Neural cell (in vitro differentiated cells): Measurements from ENCODE around the gene KCTD17. TPM values are rescaled to one million over a fixed set of nuclear protein-coding genes. Genes with fewer than 3 reads are reported as not detected.

Experiments used
- H2AFZ ChIP-seq: fragments of 200-600, 300-800 bp; sonication (generic), shearing (Covaris generic); 2 replicates; pipeline ENCODE4 v1.6.0; 2014; ENCODE audit warnings: low read depth, mild to moderate bottlenecking, antibody characterized with exemption, low read length, moderate library complexity
- H3F3A ChIP-seq: fragments of 200-600 bp; shearing (Covaris generic); 2 replicates; pipeline ENCODE4 v1.6.1; 2016; ENCODE audit warnings: mild to moderate bottlenecking, moderate library complexity, mixed read lengths, antibody characterized with exemption, low read length; ENCODE audit not compliant: insufficient read depth, poor library complexity, severe bottlenecking
- H3K27ac ChIP-seq: fragments of 200-600, 300-800 bp; sonication (generic), shearing (Covaris generic); 2 replicates; pipeline ENCODE4 v1.5.1; 2014; ENCODE audit warnings: mild to moderate bottlenecking, low read length, moderate library complexity
- H3K27me3 ChIP-seq: fragments of 300-800, 200-600 bp; sonication (generic), shearing (Covaris generic); 2 replicates; pipeline ENCODE4 v1.6.0; 2014; ENCODE audit warnings: mild to moderate bottlenecking, low read depth, low read length, moderate library complexity; ENCODE audit not compliant: insufficient read depth
- H3K36me3 ChIP-seq: fragments of 300-800, 200-600 bp; sonication (generic), shearing (Covaris generic); 2 replicates; pipeline ENCODE4 v1.5.1; 2014; ENCODE audit warnings: mild to moderate bottlenecking, antibody characterized with exemption, low read length, moderate library complexity; ENCODE audit not compliant: insufficient read depth
- H3K4me2 ChIP-seq: fragments of 300-800, 200-600 bp; sonication (generic), shearing (Covaris generic); 2 replicates; pipeline ENCODE4 v1.6.0; 2014; ENCODE audit warnings: mild to moderate bottlenecking, low read length
- H3K4me3 ChIP-seq: fragments of 300-800, 200-600 bp; sonication (generic), shearing (Covaris generic); 2 replicates; pipeline ENCODE4 v1.5.1; 2014; ENCODE audit warnings: mild to moderate bottlenecking, low read length, moderate library complexity
- H3K79me2 ChIP-seq: fragments of 200-600 bp; shearing (Covaris generic); replicated peaks from 2 replicates; pipeline ENCODE4 v1.6.0; 2014; ENCODE audit warnings: mild to moderate bottlenecking, low read length, moderate library complexity; ENCODE audit not compliant: insufficient read depth
- H3K9ac ChIP-seq: fragments of 300-800, 200-600 bp; sonication (generic), shearing (Covaris generic); 2 replicates; pipeline ENCODE4 v1.6.1; 2016; ENCODE audit warnings: mild to moderate bottlenecking, low read length, mixed read lengths
- H3K9me2 ChIP-seq: fragments of 200-600 bp; shearing (Covaris generic); 2 replicates; pipeline ENCODE4 v1.6.1; 2016; ENCODE audit warnings: mild to moderate bottlenecking, low read length, mixed read lengths; ENCODE audit not compliant: insufficient read depth
- H3K9me3 ChIP-seq: fragments of 200-600, 300-800 bp; sonication (generic), shearing (Covaris generic); 2 replicates; pipeline ENCODE4 v1.6.1; 2016; ENCODE audit warnings: mild to moderate bottlenecking, mixed run types, low read length, moderate library complexity, mixed read lengths
- H4K20me1 ChIP-seq: fragments of 200-600 bp; shearing (Covaris generic); 2 replicates; pipeline ENCODE4 v1.6.1; 2016; ENCODE audit warnings: mild to moderate bottlenecking, mixed run types; ENCODE audit not compliant: insufficient read depth
- EP300 ChIP-seq: fragments of 450-650 bp; conservative IDR thresholded peaks from 2 replicates; pipeline ENCODE4 v1.6.1; 2014; ENCODE audit warnings: antibody characterized with exemption, mild to moderate bottlenecking, moderate library complexity; ENCODE audit not compliant: poor library complexity, severe bottlenecking
- EZH2 ChIP-seq: fragments of 200-600, 300-800 bp; shearing (Covaris generic), sonication (generic); IDR thresholded peaks from 2 replicates; pipeline ENCODE4 v1.6.1; 2014; ENCODE audit warnings: antibody characterized with exemption, low read length, borderline replicate concordance, mild to moderate bottlenecking; ENCODE audit not compliant: insufficient read depth, poor library complexity, severe bottlenecking
- MXI1 ChIP-seq: fragments of 450-650 bp; conservative IDR thresholded peaks from 2 replicates; pipeline ENCODE4 v1.6.1; 2014; ENCODE audit warnings: antibody characterized with exemption, mild to moderate bottlenecking; ENCODE audit not compliant: poor library complexity, severe bottlenecking
- POLR2AphosphoS5 ChIP-seq: IDR thresholded peaks from 2 replicates; pipeline ENCODE4 v1.6.1; 2012
- REST ChIP-seq: IDR thresholded peaks from 2 replicates; pipeline ENCODE4 v1.6.1; 2012; ENCODE audit warnings: borderline replicate concordance
- SMC3 ChIP-seq: fragments of 450-650 bp; conservative IDR thresholded peaks from 2 replicates; pipeline ENCODE4 v1.6.1; 2014; ENCODE audit warnings: antibody characterized with exemption, mild to moderate bottlenecking, moderate library complexity; ENCODE audit not compliant: poor library complexity
- TAF1 ChIP-seq: IDR thresholded peaks from 2 replicates; pipeline ENCODE4 v1.6.1; 2012; ENCODE audit warnings: low read depth
- polyA plus RNA-seq: library from polyadenylated mRNA; depleted of rRNA; stranded (reverse); fragments of >200 nt; gene quantifications from 2 replicates; pipeline ENCODE4 v1.2.3, GENCODE V29; 2014
- TF ChIP-seq, protein P1 (sequence below): fragments of 450-650 bp; IDR thresholded peaks from 2 replicates; pipeline ENCODE4 v1.5.1; 2014; ENCODE audit warnings: antibody characterized with exemption, mild to moderate bottlenecking, moderate library complexity; ENCODE audit not compliant: poor library complexity, severe bottlenecking

KCTD17 gene
- polyA plus RNA-seq, 1 donor from 2014 or later, result 96.3 TPM

GRCh38 chr22:37072673-37073072, 21.1 kb downstream of the KCTD17 start:
- Histone ChIP-seq H3K79me2 (no peaks in the 10 kb centered on the region), H3K27me3 (peaks cover 31% of the 10 kb centered on the region)

GRCh38 chr22:37074537-37074936, 23.0 kb downstream of the KCTD17 start:
- Histone ChIP-seq H3K36me3 (no peaks in the 10 kb centered on the region), H3K9me2 (no peaks in the 10 kb centered on the region), H4K20me1 (no peaks in the 10 kb centered on the region), H3K9ac (no peak overlapping the region), H3K9me3 (no peaks in the 10 kb centered on the region), H3K4me3 (no peak overlapping the region), H3K4me2 (no peak overlapping the region), H3K27ac (no peak overlapping the region), H3K79me2 (no peaks in the 10 kb centered on the region), H3K27me3 (peaks cover 14% of the 10 kb centered on the region), H3F3A (no peaks in the 10 kb centered on the region), H2AFZ (no peak overlapping the region)
- no peak for TF ChIP-seq REST

More at GRCh38 chr22:37072673-37073072, 21.1 kb downstream of the KCTD17 start:
- Histone ChIP-seq H2AFZ (no peak overlapping the region), H3F3A (no peaks in the 10 kb centered on the region), H3K9me3 (no peaks in the 10 kb centered on the region), H4K20me1 (no peaks in the 10 kb centered on the region), H3K9me2 (no peaks in the 10 kb centered on the region), H3K4me3 (no peak overlapping the region), H3K36me3 (no peaks in the 10 kb centered on the region), H3K27ac (no peak overlapping the region), H3K9ac (no peak overlapping the region), H3K4me2 (no peak overlapping the region)
- TF ChIP-seq SMC3 (no peak), EP300 (peak; percentile 69), POLR2AphosphoS5 (peak; percentile 42)
- TF ChIP-seq, protein P1, sequence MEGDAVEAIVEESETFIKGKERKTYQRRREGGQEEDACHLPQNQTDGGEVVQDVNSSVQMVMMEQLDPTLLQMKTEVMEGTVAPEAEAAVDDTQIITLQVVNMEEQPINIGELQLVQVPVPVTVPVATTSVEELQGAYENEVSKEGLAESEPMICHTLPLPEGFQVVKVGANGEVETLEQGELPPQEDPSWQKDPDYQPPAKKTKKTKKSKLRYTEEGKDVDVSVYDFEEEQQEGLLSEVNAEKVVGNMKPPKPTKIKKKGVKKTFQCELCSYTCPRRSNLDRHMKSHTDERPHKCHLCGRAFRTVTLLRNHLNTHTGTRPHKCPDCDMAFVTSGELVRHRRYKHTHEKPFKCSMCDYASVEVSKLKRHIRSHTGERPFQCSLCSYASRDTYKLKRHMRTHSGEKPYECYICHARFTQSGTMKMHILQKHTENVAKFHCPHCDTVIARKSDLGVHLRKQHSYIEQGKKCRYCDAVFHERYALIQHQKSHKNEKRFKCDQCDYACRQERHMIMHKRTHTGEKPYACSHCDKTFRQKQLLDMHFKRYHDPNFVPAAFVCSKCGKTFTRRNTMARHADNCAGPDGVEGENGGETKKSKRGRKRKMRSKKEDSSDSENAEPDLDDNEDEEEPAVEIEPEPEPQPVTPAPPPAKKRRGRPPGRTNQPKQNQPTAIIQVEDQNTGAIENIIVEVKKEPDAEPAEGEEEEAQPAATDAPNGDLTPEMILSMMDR, result no peak

DNA sequence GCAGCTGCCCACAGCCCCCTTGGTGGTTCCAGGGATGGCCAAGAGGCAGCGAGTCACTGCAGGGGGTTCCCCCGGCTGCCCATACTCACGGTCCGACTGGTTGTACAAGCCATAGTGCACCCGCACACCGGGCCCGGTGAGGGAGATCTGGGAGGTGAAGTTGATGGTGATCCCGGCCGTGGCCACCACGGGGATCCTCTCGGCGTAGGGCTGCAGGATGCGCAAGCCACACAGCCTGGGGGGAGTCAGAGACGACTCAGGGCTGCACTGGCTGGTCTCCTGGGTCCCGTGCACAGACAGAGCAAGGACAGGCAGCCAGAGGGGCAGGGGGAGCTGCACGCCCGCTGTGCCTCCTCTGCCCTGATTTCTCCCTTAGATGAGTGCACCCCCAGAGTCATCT, 23.5 kb downstream of the KCTD17 start:
- H3K79me2 ChIP-seq, result no peaks in the 10 kb centered on the region
- no peaks in the 10 kb centered on the region for H4K20me1 ChIP-seq
- H3K27ac ChIP-seq, result no peak overlapping the region
- H3K4me3 ChIP-seq, result no peak overlapping the region
- no peaks in the 10 kb centered on the region for H3K9me3 ChIP-seq
- no peaks in the 10 kb centered on the region for H3K9me2 ChIP-seq
- no peak overlapping the region for H2AFZ ChIP-seq
- H3K4me2 ChIP-seq, result no peak overlapping the region
- no peak for TF ChIP-seq TAF1
- no peak for TF ChIP-seq REST
- TF ChIP-seq MXI1, result no peak
- no peak for TF ChIP-seq EZH2
- TF ChIP-seq, protein P1, result no peak
- no peak for TF ChIP-seq POLR2AphosphoS5
- H3K36me3 ChIP-seq, result no peaks in the 10 kb centered on the region
- peaks cover 9% of the 10 kb centered on the region for H3K27me3 ChIP-seq
- no peaks in the 10 kb centered on the region for H3F3A ChIP-seq
- H3K9ac ChIP-seq, result no peak overlapping the region
